HCT116 (cell line): Measurements from ENCODE around the gene SEC14L1. TPM values are rescaled to one million over a fixed set of nuclear protein-coding genes. Genes with fewer than 3 reads are reported as not detected.
"Not testable (repeated sequence)": the region's sequence is repeated elsewhere in the genome, so short reads cannot be mapped to it uniquely, and the experiment has no call there.

Experiments used
- ATAC-seq: fragments of 200-7000 bp; cut with Tn5 transposase; 2 replicates; pipeline ENCODE4 v1.9.1; 2020; ENCODE audit warnings: mild to moderate bottlenecking, moderate library complexity
- BruUV-seq: library from RNA; stranded (reverse); fragments of 400-500 nt; replicated peaks from 2 replicates; lab custom pipeline; 2021; lab: Mats Ljungman, UMichigan
- CTCF ChIA-PET: fragments of 300-600 bp; sonication (Branson Sonifier 250); formaldehyde crosslinking; loops from one replicate; lab custom pipeline; 2021; ENCODE audit warnings: antibody characterized with exemption; lab: Charles Lee
- POLR2A ChIA-PET: fragments of 300-600, 350-600 bp; sonication (Branson Sonifier 250); formaldehyde crosslinking; loops from one replicate; lab custom pipeline; 2021; ENCODE audit warnings: antibody characterized with exemption; lab: Charles Lee
- RAD21 ChIA-PET, 2 experiments: fragments of 300-600 bp; sonication (Branson Sonifier 250); formaldehyde crosslinking; loops; one replicate each; lab custom pipeline; 2023; ENCODE audit warnings: low total read pairs in 2 of 2; ENCODE audit not compliant: uncharacterized antibody in 2 of 2, unreplicated experiment in 2 of 2, low non-redundant PET in 1 of 2; lab: Charles Lee
- DNase-seq: peaks from one replicate; pipeline ENCODE4 v3.0.0-alpha.2; 2010; ENCODE audit warnings: low read depth, low spot score
- H2AFZ ChIP-seq: fragments of 200-600 bp; shearing (Covaris generic), sonication (generic); 2 replicates; pipeline ENCODE4 v1.6.1; 2017; ENCODE audit warnings: low read depth, mixed run types, mixed read lengths, antibody characterized with exemption, low read length; ENCODE audit not compliant: poor library complexity, severe bottlenecking
- H3K27ac ChIP-seq: 2 replicates; pipeline ENCODE4 v1.5.1; 2012; ENCODE audit warnings: low read depth, low read length
- H3K27me3 ChIP-seq: fragments of 200-600 bp; sonication (generic); 2 replicates; pipeline ENCODE4 v1.6.1; 2016; ENCODE audit warnings: mixed run types, low read length, mixed read lengths; ENCODE audit not compliant: insufficient read depth
- H3K36me3 ChIP-seq, 2 experiments: fragments of 200-500 bp in 1 of 2; fragments of 200-600 bp in 1 of 2; sonication (Bioruptor generic) in 1 of 2; sonication (generic) in 1 of 2; 2 replicates each; pipeline versions ENCODE4 v1.5.1 to v1.6.1; 2014 to 2016; ENCODE audit warnings: low read length in 2 of 2, inconsistent platforms in 1 of 2, mixed read lengths in 1 of 2, mixed run types in 1 of 2; ENCODE audit not compliant: insufficient read depth in 2 of 2, control insufficient read depth in 1 of 2
- H3K4me1 ChIP-seq, 2 experiments: fragments of 200-600 bp in 1 of 2; sonication (generic) in 1 of 2; 2 replicates each; pipeline versions ENCODE4 v1.5.1 to v1.6.1; 2012 to 2017; ENCODE audit warnings: low read length in 2 of 2, inconsistent platforms in 1 of 2, mild to moderate bottlenecking in 1 of 2, mixed read lengths in 1 of 2, mixed run types in 1 of 2, moderate library complexity in 1 of 2; ENCODE audit not compliant: insufficient read depth in 2 of 2, control insufficient read depth in 1 of 2
- H3K4me2 ChIP-seq: fragments of 200-600 bp; sonication (generic); 2 replicates; pipeline ENCODE4 v1.6.1; 2017; ENCODE audit warnings: mixed run types, low read length, mixed read lengths
- H3K4me3 ChIP-seq, 2 experiments: fragments of 200-600 bp in 1 of 2; sonication (generic) in 1 of 2; replicated peaks in 1 of 2; 2 replicates each; pipeline ENCODE4 v1.5.1; 2011 to 2016; ENCODE audit warnings: low read length in 2 of 2, control low read depth in 1 of 2, low read depth in 1 of 2, mild to moderate bottlenecking in 1 of 2, mixed read lengths in 1 of 2, mixed run types in 1 of 2
- H3K79me2 ChIP-seq: fragments of 200-600 bp; sonication (generic); 2 replicates; pipeline ENCODE4 v1.6.1; 2017; ENCODE audit warnings: mild to moderate bottlenecking, mixed run types, low read length, moderate library complexity, mixed read lengths; ENCODE audit not compliant: insufficient read depth
- H3K9ac ChIP-seq: fragments of 200-600 bp; sonication (generic); 2 replicates; pipeline ENCODE4 v1.6.1; 2016; ENCODE audit warnings: low read length, mixed read lengths
- H3K9me2 ChIP-seq: fragments of 200-600 bp; sonication (generic), shearing (Covaris generic); 2 replicates; pipeline ENCODE4 v1.6.1; 2017; ENCODE audit warnings: mixed run types, mild to moderate bottlenecking, moderate library complexity; ENCODE audit not compliant: insufficient read depth
- H3K9me3 ChIP-seq, 2 experiments: fragments of 200-500 bp in 1 of 2; fragments of 200-600 bp in 1 of 2; sonication (Bioruptor generic) in 1 of 2; sonication (generic) in 1 of 2; 2 replicates each; pipeline ENCODE4 v1.6.1; 2014 to 2017; ENCODE audit warnings: low read length in 2 of 2, mixed read lengths in 2 of 2, inconsistent platforms in 1 of 2, low read depth in 1 of 2, mild to moderate bottlenecking in 1 of 2, mixed run types in 1 of 2, moderate library complexity in 1 of 2; ENCODE audit not compliant: control insufficient read depth in 1 of 2, insufficient read depth in 1 of 2
- H4K20me1 ChIP-seq: fragments of 200-600 bp; sonication (generic), shearing (Covaris generic); 2 replicates; pipeline ENCODE4 v1.6.1; 2017; ENCODE audit warnings: mixed run types, mild to moderate bottlenecking, moderate library complexity; ENCODE audit not compliant: insufficient read depth
- EGR1 ChIP-seq: IDR thresholded peaks from 2 replicates; pipeline ENCODE4 v1.6.1; 2012; ENCODE audit warnings: low read depth
- ELF1 ChIP-seq: IDR thresholded peaks from 2 replicates; pipeline ENCODE4 v1.6.1; 2012; ENCODE audit warnings: low read depth, borderline replicate concordance
- MAX ChIP-seq: IDR thresholded peaks from 2 replicates; pipeline ENCODE4 v1.6.1; 2012
- TCF7L2 ChIP-seq: IDR thresholded peaks from 2 replicates; pipeline ENCODE4 v1.7.0; 2011; ENCODE audit warnings: borderline replicate concordance, inconsistent platforms; ENCODE audit not compliant: insufficient read depth, insufficient read length; ENCODE audit errors: extremely low read depth
- intact Hi-C: fragments of 100-400 bp; cut with micrococcal nuclease; formaldehyde crosslinking; loops from 2 replicates; pipeline ENCODE4 v1.10.0; 2022
- total RNA-seq: library from RNA; stranded (reverse); gene quantifications from one replicate; pipeline ENCODE4 v1.2.1, GENCODE V29; 2021; ENCODE audit not compliant: unreplicated experiment

SEC14L1 gene
- total RNA-seq, 1 experiment from 2014 or later = 59.7 TPM

- Histone ChIP-seq H3K4me1 (peaks cover 30 to 53% of the 10 kb centered on the region in 2 experiments), H3K4me3 (no peak overlapping the region), H3K27ac (no peak overlapping the region), H3K36me3 (no peaks in the 10 kb centered on the region), H3K27me3 (no peaks in the 10 kb centered on the region), H3K4me2 (no peak overlapping the region), H3K9me3 (no peaks in the 10 kb centered on the region), H3K79me2 (no peaks in the 10 kb centered on the region), H2AFZ (no peak overlapping the region), H4K20me1 (no peaks in the 10 kb centered on the region), H3K9me2 (no peaks in the 10 kb centered on the region), H3K9ac (no peak overlapping the region)
- BruUV-seq = no TSS peak
- DNase-seq = no peak
- ChIA-PET RAD21 (no interaction called here), POLR2A (no interaction called here), CTCF (no interaction called here)
- ATAC-seq = no peak
- intact Hi-C loops = loop anchor here (10.0 kb wide), 1 partner anchor 243 kb away; no protein-coding TSS in a partner anchor
- no peak for TF ChIP-seq MAX
- TF ChIP-seq ELF1 = no peak
- no peak for TF ChIP-seq TCF7L2
- TF ChIP-seq EGR1 = no peak
Measured at GRCh38 chr17:77251622-77252183, 110.9 kb downstream of the SEC14L1 start.

GRCh38 chr17:77252306-77252705, 111.5 kb downstream of the SEC14L1 start:
- CTCF ChIA-PET, H3K27ac ChIP-seq, DNase-seq, BruUV-seq, H3K4me2 ChIP-seq, H4K20me1 ChIP-seq, H3K27me3 ChIP-seq, ATAC-seq, H3K4me3 ChIP-seq, H3K9ac ChIP-seq, POLR2A ChIA-PET, H3K79me2 ChIP-seq, RAD21 ChIA-PET, H3K9me3 ChIP-seq, H3K9me2 ChIP-seq, H3K36me3 ChIP-seq, H2AFZ ChIP-seq: not testable (repeated sequence)
- peaks cover 33 to 50% of the 10 kb centered on the region in 2 experiments for H3K4me1 ChIP-seq
- intact Hi-C loops = loop anchor here (10.0 kb wide), 1 partner anchor 242 kb away; no protein-coding TSS in a partner anchor
